GM18951 (cell line): ENCODE measurements around the gene PTPRG.

ENCODE experiments used
- POLR2A ChIP-seq: IDR thresholded peaks from 4 replicates; pipeline ENCODE4 v1.6.1; 2011; ENCODE audit warnings: mild to moderate bottlenecking; ENCODE audit not compliant: insufficient read length, insufficient read depth; ENCODE audit errors: extremely low read depth
- in situ Hi-C: fragments of 300-500 bp; cut with MboI; formaldehyde crosslinking; loops from one replicate; pipeline ENCODE4 v1.12.0; 2022; ENCODE audit warnings: low sequenced_read_pairs, mixed read lengths, inconsistent platforms; ENCODE audit not compliant: unreplicated experiment

PTPRG gene

GRCh38 chr3:61768284-61769037, 207.1 kb downstream of the PTPRG start:
- no peak for TF ChIP-seq POLR2A
- in situ Hi-C loops, result no loop called here

GRCh38 chr3:61769266-61769990, 208.1 kb downstream of the PTPRG start:
- in situ Hi-C loops, result no loop called here
- TF ChIP-seq POLR2A, result no peak

- in situ Hi-C loops, result no loop called here
- TF ChIP-seq POLR2A, result no peak
These were observed 210.6 kb downstream of the PTPRG start for GRCh38 chr3:61771976-61772375.

- in situ Hi-C loops, result no loop called here
- TF ChIP-seq POLR2A, result no peak
These were observed 211.1 kb downstream of the PTPRG start for GRCh38 chr3:61772456-61772855.

- in situ Hi-C loops, result no loop called here
- no peak for TF ChIP-seq POLR2A
These were observed 213.0 kb downstream of the PTPRG start for GRCh38 chr3:61774279-61774890.

- in situ Hi-C loops, result no loop called here
- TF ChIP-seq POLR2A, result no peak
These were observed 215.0 kb downstream of the PTPRG start for GRCh38 chr3:61776390-61776789.

GRCh38 chr3:61777483-61777882, 216.1 kb downstream of the PTPRG start:
- TF ChIP-seq POLR2A, result no peak
- in situ Hi-C loops, result no loop called here

GRCh38 chr3:61778095-61778494, 216.7 kb downstream of the PTPRG start:
- in situ Hi-C loops, result no loop called here
- no peak for TF ChIP-seq POLR2A

- in situ Hi-C loops, result no loop called here
- TF ChIP-seq POLR2A, result no peak
These were observed 218.6 kb downstream of the PTPRG start for GRCh38 chr3:61780016-61780415.

GRCh38 chr3:61780455-61781228, 219.3 kb downstream of the PTPRG start:
- in situ Hi-C loops, result no loop called here

GRCh38 chr3:61783993-61784718, 222.8 kb downstream of the PTPRG start:
- TF ChIP-seq POLR2A, result no peak
- in situ Hi-C loops, result no loop called here

More at GRCh38 chr3:61780455-61781228, 219.3 kb downstream of the PTPRG start:
- TF ChIP-seq POLR2A, result no peak

- in situ Hi-C loops, result no loop called here
- no peak for TF ChIP-seq POLR2A
These were observed 227.5 kb downstream of the PTPRG start for GRCh38 chr3:61788623-61789507.

GRCh38 chr3:61789861-61790260, 228.5 kb downstream of the PTPRG start:
- no peak for TF ChIP-seq POLR2A
- in situ Hi-C loops, result no loop called here
